Daoy (cell line): ENCODE measurements around the gene PAPSS1. TPM values are rescaled to one million over a fixed set of nuclear protein-coding genes. Genes with fewer than 3 reads are reported as not detected.
"Not testable (repeated sequence)": the region's sequence is repeated elsewhere in the genome, so short reads cannot be mapped to it uniquely, and the experiment has no call there.

Source experiments
- DNase-seq: peaks from one replicate; pipeline ENCODE4 v3.0.0-alpha.2; 2015; ENCODE audit warnings: low read depth
- total RNA-seq: library from RNA; depleted of rRNA; stranded (reverse); fragments of >200 nt; shearing (Covaris generic); gene quantifications from 2 replicates; pipeline ENCODE4 v1.2.3, GENCODE V29; 2014; rRNA removed

PAPSS1 gene
- total RNA-seq: 25.9 and 27.4 TPM in 2 replicates

- peak; percentile 92 for DNase-seq
Measured at GRCh38 chr4:107719922-107720722, at the start of gene PAPSS1. Gene PAPSS1, minus strand, starts transcription at chr4:107720234. Its CDS starts 55 bp downstream, at chr4:107720179.

- DNase-seq: peak; percentile 17
Measured at GRCh38 chr4:107760281-107760947, 40.4 kb upstream of the PAPSS1 start.

GRCh38 chr4:107757864-107758476, 37.9 kb upstream of the PAPSS1 start:
- no peak for DNase-seq

- DNase-seq: no peak
Measured at GRCh38 chr4:107757283-107757682, 37.2 kb upstream of the PAPSS1 start.

GRCh38 chr4:107755841-107756356, 35.9 kb upstream of the PAPSS1 start:
- DNase-seq: no peak

- no peak for DNase-seq
Measured at GRCh38 chr4:107751670-107752069, 31.6 kb upstream of the PAPSS1 start.

- no peak for DNase-seq
Measured at GRCh38 chr4:107747748-107748486, 27.9 kb upstream of the PAPSS1 start.

GRCh38 chr4:107746161-107746560, 26.1 kb upstream of the PAPSS1 start:
- DNase-seq: no peak

- DNase-seq: no peak
Measured at GRCh38 chr4:107744532-107744931, 24.5 kb upstream of the PAPSS1 start.

GRCh38 chr4:107743532-107743931, 23.5 kb upstream of the PAPSS1 start:
- no peak for DNase-seq

- DNase-seq: no peak
Measured at GRCh38 chr4:107742791-107743190, 22.8 kb upstream of the PAPSS1 start.

GRCh38 chr4:107742196-107742595, 22.2 kb upstream of the PAPSS1 start:
- DNase-seq: no peak

GRCh38 chr4:107740950-107741701, 21.1 kb upstream of the PAPSS1 start:
- no peak for DNase-seq

- no peak for DNase-seq
Measured at GRCh38 chr4:107740381-107740780, 20.3 kb upstream of the PAPSS1 start.

GRCh38 chr4:107737450-107737849, 17.4 kb upstream of the PAPSS1 start:
- no peak for DNase-seq

GRCh38 chr4:107736924-107737448, 17.0 kb upstream of the PAPSS1 start:
- DNase-seq: peak; percentile 22

GRCh38 chr4:107736037-107736436, 16.0 kb upstream of the PAPSS1 start:
- no peak for DNase-seq

GRCh38 chr4:107734120-107734519, 14.1 kb upstream of the PAPSS1 start:
- DNase-seq: no peak

- no peak for DNase-seq
Measured at GRCh38 chr4:107733431-107733925, 13.4 kb upstream of the PAPSS1 start.

- DNase-seq: not testable (repeated sequence)
Measured at GRCh38 chr4:107729050-107729449, 9.0 kb upstream of the PAPSS1 start.
